IMR-90 (cell line): ENCODE results near the gene DSCAML1. TPM values are rescaled to one million over a fixed set of nuclear protein-coding genes. Genes with fewer than 3 reads are reported as not detected.

ENCODE experiments used
- ATAC-seq: fragments of 200-7000 bp; cut with Tn5 transposase; 2 replicates; pipeline ENCODE4 v1.9.1; 2020; ENCODE audit warnings: low read depth, mild to moderate bottlenecking, moderate library complexity
- BruUV-seq: library from RNA; stranded (reverse); fragments of 400-500 nt; replicated peaks from 2 replicates; lab custom pipeline; 2021; lab: Mats Ljungman, UMichigan
- CTCF ChIA-PET: fragments of 300-600 bp; formaldehyde crosslinking; extraction: SDS; loops from one replicate; lab custom pipeline; 2021; ENCODE audit warnings: antibody characterized with exemption; lab: Yijun Ruan, JAX
- POLR2A ChIA-PET: fragments of 300-600 bp; sonication (Branson Sonifier 250); formaldehyde crosslinking; loops from one replicate; lab custom pipeline; 2022; ENCODE audit warnings: antibody characterized with exemption; ENCODE audit not compliant: unreplicated experiment; lab: Charles Lee
- DNase-seq: peaks from one replicate; pipeline ENCODE4 v3.0.0; 2013
- H2AFZ ChIP-seq: replicated peaks from 2 replicates; pipeline ENCODE3; 2013; ENCODE audit warnings: low read length, mild to moderate bottlenecking; ENCODE audit not compliant: poor library complexity
- H2AK5ac ChIP-seq: 2 replicates; pipeline ENCODE4 v1.6.1; 2013; ENCODE audit warnings: low read depth, low read length, inconsistent platforms
- H2AK9ac ChIP-seq: replicated peaks from 2 replicates; pipeline ENCODE3; 2013; ENCODE audit warnings: mild to moderate bottlenecking, low read depth, low read length, moderate library complexity; ENCODE audit not compliant: poor library complexity
- H2BK120ac ChIP-seq: 2 replicates; pipeline ENCODE4 v1.6.1; 2013; ENCODE audit warnings: low read depth, low read length, inconsistent platforms
- H2BK15ac ChIP-seq: 3 replicates; pipeline ENCODE4 v1.6.1; 2013; ENCODE audit warnings: low read depth, low read length, inconsistent platforms
- H2BK20ac ChIP-seq: 2 replicates; pipeline ENCODE4 v1.6.1; 2013; ENCODE audit warnings: low read depth, mild to moderate bottlenecking, inconsistent platforms, low read length, moderate library complexity
- H2BK5ac ChIP-seq: 2 replicates; pipeline ENCODE4 v1.6.1; 2013; ENCODE audit warnings: mild to moderate bottlenecking, low read depth, low read length, inconsistent platforms; ENCODE audit not compliant: poor library complexity, severe bottlenecking
- H3K14ac ChIP-seq: replicated peaks from 2 replicates; pipeline ENCODE4 v1.6.1; 2013; ENCODE audit warnings: low read depth, low read length, inconsistent platforms
- H3K18ac ChIP-seq: 2 replicates; pipeline ENCODE4 v1.6.1; 2013; ENCODE audit warnings: low read depth, low read length, control low read depth
- H3K23ac ChIP-seq: 2 replicates; pipeline ENCODE4 v1.6.1; 2013; ENCODE audit warnings: low read depth, low read length, inconsistent platforms
- H3K27ac ChIP-seq: 2 replicates; pipeline ENCODE4 v1.5.1; 2013; ENCODE audit warnings: mild to moderate bottlenecking, control low read depth, low read length; ENCODE audit not compliant: insufficient read depth
- H3K27me3 ChIP-seq: 2 replicates; pipeline ENCODE4 v1.6.1; 2013; ENCODE audit warnings: low read length; ENCODE audit not compliant: control insufficient read depth, insufficient read depth
- H3K36me3 ChIP-seq: 2 replicates; pipeline ENCODE4 v1.6.1; 2013; ENCODE audit warnings: low read length, mixed read lengths; ENCODE audit not compliant: control insufficient read depth, insufficient read depth
- H3K4ac ChIP-seq: 2 replicates; pipeline ENCODE4 v1.6.1; 2013; ENCODE audit warnings: low read depth, low read length, inconsistent platforms
- H3K4me1 ChIP-seq: 2 replicates; pipeline ENCODE4 v1.6.1; 2013; ENCODE audit warnings: low read length, mixed read lengths; ENCODE audit not compliant: control insufficient read depth, insufficient read depth
- H3K4me2 ChIP-seq: 2 replicates; pipeline ENCODE4 v1.6.1; 2013; ENCODE audit warnings: low read depth, mild to moderate bottlenecking, control low read depth, low read length, moderate library complexity
- H3K4me3 ChIP-seq: 2 replicates; pipeline ENCODE4 v1.5.1; 2013; ENCODE audit warnings: low read depth, mild to moderate bottlenecking, control low read depth, low read length, moderate library complexity; ENCODE audit not compliant: insufficient read depth
- H3K56ac ChIP-seq: 2 replicates; pipeline ENCODE4 v1.6.1; 2013; ENCODE audit warnings: low read length, inconsistent platforms; ENCODE audit not compliant: insufficient read depth; ENCODE audit errors: extremely low read depth
- H3K79me1 ChIP-seq, 2 experiments: 2 replicates each; pipeline ENCODE4 v1.6.1; 2013; ENCODE audit warnings: low read length in 2 of 2, inconsistent platforms in 1 of 2, low read depth in 1 of 2
- H3K9ac ChIP-seq: 2 replicates; pipeline ENCODE4 v1.6.1; 2013; ENCODE audit warnings: low read depth, low read length, control low read depth
- H3K9me1 ChIP-seq: 2 replicates; pipeline ENCODE4 v1.6.1; 2013; ENCODE audit warnings: low read length, inconsistent platforms; ENCODE audit not compliant: insufficient read depth
- H3K9me3 ChIP-seq: 2 replicates; pipeline ENCODE4 v1.6.1; 2013; ENCODE audit warnings: low read length; ENCODE audit not compliant: control insufficient read depth, insufficient read depth
- H4K20me1 ChIP-seq: 2 replicates; pipeline ENCODE4 v1.6.1; 2013; ENCODE audit warnings: low read length, inconsistent platforms; ENCODE audit not compliant: insufficient read depth
- H4K5ac ChIP-seq: 2 replicates; pipeline ENCODE4 v1.6.1; 2013; ENCODE audit warnings: mild to moderate bottlenecking, low read depth, low read length, control low read depth
- H4K8ac ChIP-seq, 2 experiments: 2 replicates each; pipeline ENCODE4 v1.6.1; 2013; ENCODE audit warnings: low read depth in 2 of 2, low read length in 2 of 2, control low read depth in 1 of 2, inconsistent platforms in 1 of 2
- H4K91ac ChIP-seq: 2 replicates; pipeline ENCODE4 v1.6.1; 2013; ENCODE audit warnings: low read depth, low read length, inconsistent platforms; ENCODE audit not compliant: insufficient read depth
- BHLHE40 ChIP-seq: fragments of 150-350 bp; IDR thresholded peaks from 2 replicates; pipeline ENCODE4 v1.6.1; 2016; ENCODE audit warnings: mild to moderate bottlenecking, low read depth, low read length
- CEBPB ChIP-seq: IDR thresholded peaks from 2 replicates; pipeline ENCODE4 v1.6.1; 2012; ENCODE audit warnings: low read depth, low read length, improper control_type of control experiment
- CHD1 ChIP-seq: IDR thresholded peaks from 2 replicates; pipeline ENCODE4 v1.6.1; 2012; ENCODE audit warnings: low read depth, low read length, improper control_type of control experiment
- CTCF ChIP-seq: conservative IDR thresholded peaks from 2 replicates; pipeline ENCODE4 v1.5.1; 2012; ENCODE audit warnings: mild to moderate bottlenecking, low read depth, low read length, improper control_type of control experiment
- ELK1 ChIP-seq: fragments of 150-350 bp; IDR thresholded peaks from 2 replicates; pipeline ENCODE4 v1.6.1; 2016; ENCODE audit warnings: low read depth, mild to moderate bottlenecking, low read length, moderate library complexity, borderline replicate concordance
- FOS ChIP-seq: fragments of 150-350 bp; IDR thresholded peaks from 2 replicates; pipeline ENCODE4 v1.6.1; 2016; ENCODE audit warnings: low read depth, low read length
- MAZ ChIP-seq: IDR thresholded peaks from 2 replicates; pipeline ENCODE4 v1.6.1; 2012; ENCODE audit warnings: low read depth, mild to moderate bottlenecking, low read length, improper control_type of control experiment, moderate library complexity, borderline replicate concordance
- MXI1 ChIP-seq: IDR thresholded peaks from 2 replicates; pipeline ENCODE4 v1.6.1; 2012; ENCODE audit warnings: low read depth, mild to moderate bottlenecking, low read length, moderate library complexity, borderline replicate concordance
- NFE2L2 ChIP-seq: fragments of 150-350 bp; IDR thresholded peaks from 2 replicates; pipeline ENCODE4 v1.6.1; 2016; ENCODE audit warnings: low read depth, mild to moderate bottlenecking, low read length
- POLR2A ChIP-seq: IDR thresholded peaks from 2 replicates; pipeline ENCODE4 v1.6.1; 2012; ENCODE audit warnings: mild to moderate bottlenecking, low read depth, low read length
- RAD21 ChIP-seq: IDR thresholded peaks from 2 replicates; pipeline ENCODE4 v1.6.1; 2012; ENCODE audit warnings: low read length, improper control_type of control experiment
- RCOR1 ChIP-seq: IDR thresholded peaks from 2 replicates; pipeline ENCODE4 v1.6.1; 2012; ENCODE audit warnings: mild to moderate bottlenecking, low read length, improper control_type of control experiment; ENCODE audit not compliant: insufficient replicate concordance
- RFX5 ChIP-seq: IDR thresholded peaks from 2 replicates; pipeline ENCODE4 v1.8.0; 2012; ENCODE audit warnings: low read depth, mild to moderate bottlenecking, low read length, moderate library complexity
- USF2 ChIP-seq: fragments of 150-350 bp; IDR thresholded peaks from 2 replicates; pipeline ENCODE4 v1.6.1; 2017; ENCODE audit warnings: mild to moderate bottlenecking, antibody characterized with exemption, low read length, low read depth
- WGBS, 2 experiments: methylation state at CpG; one replicate each; pipeline versions ENCODE4 v1.1.5 to v1.1.7; 2013; ENCODE audit warnings: missing lambda C conversion rate in 2 of 2; ENCODE audit not compliant: insufficient read length in 1 of 2; ENCODE audit errors: extremely low coverage in 2 of 2; 5-methylcytosine and 5-hydroxymethylcytosine counted together
- dilution Hi-C: fragments of 300-500 bp; cut with HindIII; formaldehyde crosslinking; loops from one replicate; pipeline ENCODE4 v1.14.3; 2018; ENCODE audit warnings: low sequenced_read_pairs; ENCODE audit not compliant: unreplicated experiment
- in situ Hi-C: fragments of 300-500 bp; cut with MboI; formaldehyde crosslinking; loops from 3 replicates; pipeline ENCODE4 v1.14.3; 2019; ENCODE audit warnings: low sequenced_read_pairs, inconsistent platforms, mixed read lengths
- intact Hi-C: fragments of 100-400 bp; cut with micrococcal nuclease; formaldehyde crosslinking; loops from 2 replicates; pipeline ENCODE4 v1.10.0; 2022
- polyA plus RNA-seq, 3 experiments: library from polyadenylated mRNA; depleted of rRNA; stranded (reverse); fragments of >200 nt; gene quantifications; 2 replicates each; pipeline ENCODE4 v1.2.3, GENCODE V29; 2012; ENCODE audit warnings: low replicate concordance in 1 of 3
- total RNA-seq: library from RNA; depleted of rRNA; stranded (reverse); fragments of >200 nt; gene quantifications from 2 replicates; pipeline ENCODE4 v1.2.3, GENCODE V29; 2012

The DSCAML1 gene
- total and polyA plus RNA-seq, 2 of the 4 experiments (the other 2 are of a cell fraction): not detected

GRCh38 chr11:117442049-117442868 is 354.8 kb downstream of the DSCAML1 start:
- no peaks in the 10 kb centered on the region for H3K9me1 ChIP-seq

More at GRCh38 chr11:117442049-117442868, 354.8 kb downstream of the DSCAML1 start:
- no peak overlapping the region for H4K8ac ChIP-seq
- H3K27ac ChIP-seq: no peak overlapping the region
- DNase-seq: no peak
- H3K36me3 ChIP-seq: no peaks in the 10 kb centered on the region
- ChIA-PET POLR2A (no interaction called here), CTCF (interaction anchor here (0.8 to 1.7 kb wide), 2 partner anchors 16 to 179 kb away, joined by 3 to 4 read pairs; no protein-coding TSS in a partner anchor)
- no peak overlapping the region for H4K91ac ChIP-seq
- H4K5ac ChIP-seq: no peak overlapping the region
- 89% methylated on average over 12 of the region's 16 CpGs; no CpG with 5 or more reads in 1 of the 2 experiments for WGBS, 2 experiments
- no peaks in the 10 kb centered on the region; the same call in 1 of the 2 replicates for H4K20me1 ChIP-seq
- H3K23ac ChIP-seq: no peak overlapping the region
- peaks cover 54% of the 10 kb centered on the region for H3K27me3 ChIP-seq
- H3K4me1 ChIP-seq: no peaks in the 10 kb centered on the region
- H3K18ac ChIP-seq: no peak overlapping the region
- ATAC-seq: no peak
- no peak overlapping the region for H3K56ac ChIP-seq
- H2BK20ac ChIP-seq: no peak overlapping the region
- H3K79me1 ChIP-seq: no peaks in the 10 kb centered on the region
- peak overlapping the region; percentile 43 for H2AFZ ChIP-seq
- no peak overlapping the region for H3K4me2 ChIP-seq
- H2AK9ac ChIP-seq: peak overlapping the region; percentile 42
- H3K14ac ChIP-seq: no peak overlapping the region
- H3K9me3 ChIP-seq: no peaks in the 10 kb centered on the region
- no peak overlapping the region for H3K4ac ChIP-seq
- TF ChIP-seq USF2: no peak
- TF ChIP-seq MXI1: no peak
- no peak for TF ChIP-seq NFE2L2
- no peak for TF ChIP-seq CEBPB
- no peak for TF ChIP-seq RAD21
- TF ChIP-seq POLR2A: no peak
- no peak for TF ChIP-seq BHLHE40
- no peak for TF ChIP-seq MAZ
- no peak for TF ChIP-seq RFX5
- no peak for TF ChIP-seq ELK1
- TF ChIP-seq CTCF: no peak
- TF ChIP-seq CHD1: no peak
- TF ChIP-seq RCOR1: no peak
- TF ChIP-seq FOS: no peak
- no peak overlapping the region for H2AK5ac ChIP-seq
- intact Hi-C loops (no loop called here), dilution Hi-C loops (no loop called here), in situ Hi-C loops (loop anchor here (10.0 kb wide), 1 partner anchor 363 kb away; no protein-coding TSS in a partner anchor)
- H2BK5ac ChIP-seq: no peak overlapping the region
- no TSS peak for BruUV-seq
- no peak overlapping the region for H3K9ac ChIP-seq
- H3K4me3 ChIP-seq: no peak overlapping the region
- no peak overlapping the region for H2BK15ac ChIP-seq
- H2BK120ac ChIP-seq: no peak overlapping the region
